Measurements from ENCODE around the gene METTL24. TPM values are rescaled to one million over a fixed set of nuclear protein-coding genes. Genes with fewer than 3 reads are reported as not detected.

Gene METTL24
- total RNA-seq: not detected

- Mint-ChIP-seq H3K4me3 (peak within 1 kb of the TSS; percentile 61), H3K27me3 (peaks cover 56% of the 10 kb centered on the region), H3K9me3 (no peaks in the 10 kb centered on the region), H3K36me3 (ENCODE audit: low read depth) (no peaks in the 10 kb centered on the region), H3K27ac (no peak within 1 kb of the TSS), H3K4me1 (peaks cover 7% of the 10 kb centered on the region)
- peak; percentile 18 for ATAC-seq (replicated peaks)
Observed at GRCh38 chr6:110357664-110358552, at the start of gene METTL24. Gene METTL24, minus strand, starts transcription at chr6:110358349. Its CDS starts 77 bp downstream, at chr6:110358272.

- Mint-ChIP-seq H3K9me3 (no peaks in the 10 kb centered on the region), H3K4me1 (no peaks in the 10 kb centered on the region), H3K4me3 (no peak overlapping the region), H3K36me3 (ENCODE audit: low read depth) (no peaks in the 10 kb centered on the region), H3K27me3 (peaks cover 4% of the 10 kb centered on the region), H3K27ac (no peak overlapping the region)
- no peak for ATAC-seq (replicated peaks)
Observed at GRCh38 chr6:110404607-110405006, 46.5 kb upstream of the METTL24 start.

- Mint-ChIP-seq H3K36me3 (ENCODE audit: low read depth) (no peaks in the 10 kb centered on the region), H3K9me3 (no peaks in the 10 kb centered on the region)
- ATAC-seq (replicated peaks): no peak
Observed at GRCh38 chr6:110401585-110402176, 43.5 kb upstream of the METTL24 start.

GRCh38 chr6:110400208-110400607 lies 42.1 kb upstream of the METTL24 start:
- Mint-ChIP-seq H3K9me3 (no peaks in the 10 kb centered on the region), H3K4me1 (no peaks in the 10 kb centered on the region), H3K27me3 (peaks cover 12% of the 10 kb centered on the region), H3K4me3 (peak overlapping the region; percentile 31), H3K36me3 (ENCODE audit: low read depth) (no peaks in the 10 kb centered on the region), H3K27ac (no peak overlapping the region)
- ATAC-seq (replicated peaks): no peak

More at GRCh38 chr6:110401585-110402176, 43.5 kb upstream of the METTL24 start:
- H3K27ac Mint-ChIP-seq: no peak overlapping the region
- peaks cover 12% of the 10 kb centered on the region for H3K27me3 Mint-ChIP-seq
- no peak overlapping the region for H3K4me3 Mint-ChIP-seq
- no peaks in the 10 kb centered on the region for H3K4me1 Mint-ChIP-seq

GRCh38 chr6:110399219-110400071 lies 41.3 kb upstream of the METTL24 start:
- H3K4me3 Mint-ChIP-seq: peak overlapping the region; percentile 31
- H3K27ac Mint-ChIP-seq: no peak overlapping the region
- no peaks in the 10 kb centered on the region for H3K9me3 Mint-ChIP-seq
- no peaks in the 10 kb centered on the region for H3K4me1 Mint-ChIP-seq
- H3K36me3 Mint-ChIP-seq (ENCODE audit: low read depth): no peaks in the 10 kb centered on the region
- H3K27me3 Mint-ChIP-seq: peaks cover 12% of the 10 kb centered on the region
- ATAC-seq (replicated peaks): no peak

GRCh38 chr6:110398778-110399177 lies 40.6 kb upstream of the METTL24 start:
- Mint-ChIP-seq H3K4me1 (no peaks in the 10 kb centered on the region), H3K36me3 (ENCODE audit: low read depth) (no peaks in the 10 kb centered on the region), H3K4me3 (no peak overlapping the region), H3K27me3 (peaks cover 12% of the 10 kb centered on the region), H3K27ac (no peak overlapping the region), H3K9me3 (no peaks in the 10 kb centered on the region)
- ATAC-seq (replicated peaks): no peak

GRCh38 chr6:110395221-110395620 lies 37.1 kb upstream of the METTL24 start:
- no peaks in the 10 kb centered on the region for H3K36me3 Mint-ChIP-seq (ENCODE audit: low read depth)
- H3K27me3 Mint-ChIP-seq: peaks cover 7% of the 10 kb centered on the region
- H3K4me1 Mint-ChIP-seq: no peaks in the 10 kb centered on the region
- ATAC-seq (replicated peaks): no peak
- no peaks in the 10 kb centered on the region for H3K9me3 Mint-ChIP-seq
- H3K27ac Mint-ChIP-seq: no peak overlapping the region
- H3K4me3 Mint-ChIP-seq: no peak overlapping the region

- Mint-ChIP-seq H3K27ac (no peak overlapping the region), H3K4me1 (no peaks in the 10 kb centered on the region)
- ATAC-seq (replicated peaks): no peak
Observed at GRCh38 chr6:110394409-110394808, 36.3 kb upstream of the METTL24 start.

GRCh38 chr6:110392727-110393126 lies 34.6 kb upstream of the METTL24 start:
- Mint-ChIP-seq H3K36me3 (ENCODE audit: low read depth) (no peaks in the 10 kb centered on the region), H3K4me1 (no peaks in the 10 kb centered on the region), H3K27ac (no peak overlapping the region), H3K4me3 (no peak overlapping the region), H3K27me3 (no peaks in the 10 kb centered on the region), H3K9me3 (no peaks in the 10 kb centered on the region)
- ATAC-seq (replicated peaks): no peak

More at GRCh38 chr6:110394409-110394808, 36.3 kb upstream of the METTL24 start:
- Mint-ChIP-seq H3K36me3 (ENCODE audit: low read depth) (no peaks in the 10 kb centered on the region), H3K4me3 (no peak overlapping the region), H3K27me3 (peaks cover 7% of the 10 kb centered on the region), H3K9me3 (no peaks in the 10 kb centered on the region)

GRCh38 chr6:110390404-110390803 lies 32.3 kb upstream of the METTL24 start:
- H3K4me3 Mint-ChIP-seq: no peak overlapping the region
- no peak for ATAC-seq (replicated peaks)
- no peak overlapping the region for H3K27ac Mint-ChIP-seq
- H3K9me3 Mint-ChIP-seq: no peaks in the 10 kb centered on the region
- no peaks in the 10 kb centered on the region for H3K36me3 Mint-ChIP-seq (ENCODE audit: low read depth)
- no peaks in the 10 kb centered on the region for H3K27me3 Mint-ChIP-seq
- no peaks in the 10 kb centered on the region for H3K4me1 Mint-ChIP-seq

- no peaks in the 10 kb centered on the region for H3K36me3 Mint-ChIP-seq (ENCODE audit: low read depth)
- H3K27ac Mint-ChIP-seq: peak overlapping the region; percentile 18
- H3K4me1 Mint-ChIP-seq: no peaks in the 10 kb centered on the region
- ATAC-seq (replicated peaks): no peak
- H3K27me3 Mint-ChIP-seq: no peaks in the 10 kb centered on the region
- no peak overlapping the region for H3K4me3 Mint-ChIP-seq
- H3K9me3 Mint-ChIP-seq: no peaks in the 10 kb centered on the region
Observed at GRCh38 chr6:110389689-110390382, 31.7 kb upstream of the METTL24 start.

GRCh38 chr6:110387986-110388385 lies 29.8 kb upstream of the METTL24 start:
- Mint-ChIP-seq H3K36me3 (ENCODE audit: low read depth) (no peaks in the 10 kb centered on the region), H3K4me3 (no peak overlapping the region), H3K4me1 (no peaks in the 10 kb centered on the region), H3K27me3 (no peaks in the 10 kb centered on the region), H3K27ac (no peak overlapping the region), H3K9me3 (no peaks in the 10 kb centered on the region)
- no peak for ATAC-seq (replicated peaks)

GRCh38 chr6:110385458-110385863 lies 27.3 kb upstream of the METTL24 start:
- H3K9me3 Mint-ChIP-seq: peaks cover 3% of the 10 kb centered on the region
- no peak for ATAC-seq (replicated peaks)
- H3K27me3 Mint-ChIP-seq: peaks cover 4% of the 10 kb centered on the region
- H3K4me1 Mint-ChIP-seq: no peaks in the 10 kb centered on the region
- H3K27ac Mint-ChIP-seq: no peak overlapping the region
- no peaks in the 10 kb centered on the region for H3K36me3 Mint-ChIP-seq (ENCODE audit: low read depth)
- no peak overlapping the region for H3K4me3 Mint-ChIP-seq

- no peaks in the 10 kb centered on the region for H3K4me1 Mint-ChIP-seq
- no peak overlapping the region for H3K4me3 Mint-ChIP-seq
- H3K9me3 Mint-ChIP-seq: peaks cover 3% of the 10 kb centered on the region
- no peaks in the 10 kb centered on the region for H3K36me3 Mint-ChIP-seq (ENCODE audit: low read depth)
- ATAC-seq (replicated peaks): no peak
- H3K27ac Mint-ChIP-seq: no peak overlapping the region
- H3K27me3 Mint-ChIP-seq: peaks cover 17% of the 10 kb centered on the region
Observed at GRCh38 chr6:110378552-110378951, 20.4 kb upstream of the METTL24 start.
